ENCODE data around the gene CCDC18.
A peak's percentile ranks its signal among the peaks of the same experiment; 100 is the strongest.
"Not testable (repeated sequence)": the region's sequence is repeated elsewhere in the genome, so short reads cannot be mapped to it uniquely, and the experiment has no call there.

Gene CCDC18, protein sequence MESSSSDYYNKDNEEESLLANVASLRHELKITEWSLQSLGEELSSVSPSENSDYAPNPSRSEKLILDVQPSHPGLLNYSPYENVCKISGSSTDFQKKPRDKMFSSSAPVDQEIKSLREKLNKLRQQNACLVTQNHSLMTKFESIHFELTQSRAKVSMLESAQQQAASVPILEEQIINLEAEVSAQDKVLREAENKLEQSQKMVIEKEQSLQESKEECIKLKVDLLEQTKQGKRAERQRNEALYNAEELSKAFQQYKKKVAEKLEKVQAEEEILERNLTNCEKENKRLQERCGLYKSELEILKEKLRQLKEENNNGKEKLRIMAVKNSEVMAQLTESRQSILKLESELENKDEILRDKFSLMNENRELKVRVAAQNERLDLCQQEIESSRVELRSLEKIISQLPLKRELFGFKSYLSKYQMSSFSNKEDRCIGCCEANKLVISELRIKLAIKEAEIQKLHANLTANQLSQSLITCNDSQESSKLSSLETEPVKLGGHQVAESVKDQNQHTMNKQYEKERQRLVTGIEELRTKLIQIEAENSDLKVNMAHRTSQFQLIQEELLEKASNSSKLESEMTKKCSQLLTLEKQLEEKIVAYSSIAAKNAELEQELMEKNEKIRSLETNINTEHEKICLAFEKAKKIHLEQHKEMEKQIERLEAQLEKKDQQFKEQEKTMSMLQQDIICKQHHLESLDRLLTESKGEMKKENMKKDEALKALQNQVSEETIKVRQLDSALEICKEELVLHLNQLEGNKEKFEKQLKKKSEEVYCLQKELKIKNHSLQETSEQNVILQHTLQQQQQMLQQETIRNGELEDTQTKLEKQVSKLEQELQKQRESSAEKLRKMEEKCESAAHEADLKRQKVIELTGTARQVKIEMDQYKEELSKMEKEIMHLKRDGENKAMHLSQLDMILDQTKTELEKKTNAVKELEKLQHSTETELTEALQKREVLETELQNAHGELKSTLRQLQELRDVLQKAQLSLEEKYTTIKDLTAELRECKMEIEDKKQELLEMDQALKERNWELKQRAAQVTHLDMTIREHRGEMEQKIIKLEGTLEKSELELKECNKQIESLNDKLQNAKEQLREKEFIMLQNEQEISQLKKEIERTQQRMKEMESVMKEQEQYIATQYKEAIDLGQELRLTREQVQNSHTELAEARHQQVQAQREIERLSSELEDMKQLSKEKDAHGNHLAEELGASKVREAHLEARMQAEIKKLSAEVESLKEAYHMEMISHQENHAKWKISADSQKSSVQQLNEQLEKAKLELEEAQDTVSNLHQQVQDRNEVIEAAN (N-terminal part only)

GRCh38 chr1:93180723-93181613 lies at the start of gene CCDC18:
Gene CCDC18, plus strand, starts transcription at chr1:93180724. Its CDS starts 2,638 bp downstream, at chr1:93183362.
- peak; percentile 47 to 48 for DNase-seq

- DNase-seq = no peak
Observed at GRCh38 chr1:93132638-93133037, 47.9 kb upstream of the CCDC18 start.

DNA sequence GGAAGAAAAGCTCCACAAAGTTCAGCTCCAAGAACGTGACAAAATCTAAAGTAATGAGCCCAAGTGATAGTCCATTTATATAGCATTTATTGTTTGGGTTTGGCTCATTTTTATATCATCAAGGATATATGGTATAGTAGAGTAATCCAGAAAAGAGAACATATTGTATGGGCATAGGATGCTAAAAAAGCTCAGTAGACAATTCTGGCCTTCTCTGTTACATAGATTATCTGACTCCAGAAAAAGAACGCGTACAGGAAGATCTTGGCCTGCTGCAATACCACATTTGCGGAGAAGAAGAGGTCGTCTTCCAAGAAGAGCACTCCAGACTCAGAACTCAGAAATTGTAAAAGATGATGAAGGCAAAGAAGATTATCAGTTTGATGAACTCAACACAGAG lies 44.1 kb upstream of the CCDC18 start:
- DNase-seq = no peak

DNA sequence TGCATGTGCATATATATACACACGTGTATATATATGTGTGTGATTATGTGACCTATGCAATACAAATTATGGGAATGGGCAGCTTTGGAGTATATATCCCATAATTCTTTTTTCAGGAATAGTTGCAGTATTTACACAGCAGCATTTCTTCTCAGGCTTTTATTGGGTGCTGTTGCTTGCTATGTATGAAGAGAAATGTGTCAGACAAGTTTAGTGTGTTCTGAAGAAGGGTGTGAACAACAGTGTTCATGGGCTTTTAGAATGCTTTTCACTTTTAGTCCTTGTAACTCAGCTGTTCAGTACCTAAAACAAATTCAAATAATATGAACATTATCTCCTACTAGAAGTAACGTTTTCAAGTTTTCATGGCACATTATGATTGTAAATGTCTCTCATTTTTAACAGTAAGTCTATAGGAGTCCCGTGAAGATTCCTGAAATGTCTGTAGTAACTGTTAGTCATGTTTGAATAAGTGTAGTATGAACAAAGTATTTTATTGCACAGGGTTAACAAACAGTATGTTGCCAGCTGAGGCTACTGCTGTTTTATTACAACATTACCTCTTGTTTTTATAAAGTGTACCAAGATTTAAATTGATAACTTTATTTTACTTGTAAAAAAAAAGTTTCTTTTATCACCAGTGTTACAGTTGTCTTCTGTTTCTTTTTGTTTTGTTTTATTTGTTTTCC lies 42.8 kb upstream of the CCDC18 start:
- no peak for DNase-seq

GRCh38 chr1:93140106-93140505 lies 40.4 kb upstream of the CCDC18 start:
- DNase-seq = no peak

- DNase-seq = no peak
Observed at GRCh38 chr1:93142161-93142560, 38.4 kb upstream of the CCDC18 start.

DNA sequence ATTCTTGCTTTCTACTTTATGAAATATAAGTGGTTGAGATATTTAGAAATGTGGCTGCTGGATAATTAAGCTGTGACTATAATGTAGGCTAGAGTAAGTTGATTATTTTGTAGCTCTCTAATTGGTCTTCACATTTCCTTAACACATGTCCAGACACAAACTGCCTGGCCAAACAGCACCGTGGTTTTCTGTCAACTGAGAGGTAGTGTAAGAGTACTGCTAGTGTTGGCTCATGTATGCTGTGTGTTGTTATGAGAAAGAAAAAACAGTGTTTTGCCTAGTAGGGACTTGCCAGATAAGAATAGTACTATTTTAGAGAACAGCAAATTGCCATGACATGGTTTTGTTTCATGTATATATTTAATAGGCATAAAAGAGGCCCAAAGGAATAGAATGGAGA lies 37.4 kb upstream of the CCDC18 start:
- DNase-seq = no peak

DNA sequence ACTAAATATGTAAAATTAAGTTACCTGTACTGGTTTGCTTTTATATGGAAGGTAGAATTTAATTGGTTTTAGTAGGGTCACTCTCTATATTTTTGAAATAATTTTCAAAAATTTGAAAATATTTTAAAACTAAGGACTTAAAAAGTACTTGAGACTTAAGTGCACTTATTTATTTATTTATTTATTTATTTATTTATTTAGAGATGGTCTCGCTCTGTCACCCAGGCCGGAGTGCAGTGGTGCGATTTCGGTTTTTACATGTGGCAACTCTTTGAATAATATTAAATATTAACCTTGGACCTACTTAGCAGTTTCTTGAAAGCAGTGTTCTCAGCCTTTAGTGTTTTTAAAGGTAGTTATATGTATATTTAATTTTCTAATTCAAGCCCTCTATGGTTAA lies 36.8 kb upstream of the CCDC18 start:
- DNase-seq = no peak

GRCh38 chr1:93148001-93148400 lies 32.5 kb upstream of the CCDC18 start:
- DNase-seq = no peak

DNA sequence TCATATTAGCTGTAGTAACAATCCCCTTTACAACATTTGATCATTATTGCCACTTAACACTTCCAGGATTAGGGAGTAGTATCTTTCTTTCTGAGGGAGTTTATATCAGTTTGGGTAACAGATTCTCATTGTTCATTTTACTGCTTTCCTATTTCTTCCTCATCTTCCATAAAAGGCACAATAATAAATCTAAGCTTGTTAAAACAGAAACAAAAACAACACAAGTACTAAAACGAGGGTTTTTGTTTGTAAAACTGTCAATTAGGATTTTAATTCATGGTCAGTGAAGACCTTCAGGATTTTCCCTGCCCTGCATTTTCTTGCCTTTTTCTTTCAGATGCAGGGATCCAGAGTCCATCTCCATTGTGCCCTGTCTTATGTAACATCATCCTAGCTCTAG lies 29.8 kb upstream of the CCDC18 start:
- DNase-seq = no peak

DNA sequence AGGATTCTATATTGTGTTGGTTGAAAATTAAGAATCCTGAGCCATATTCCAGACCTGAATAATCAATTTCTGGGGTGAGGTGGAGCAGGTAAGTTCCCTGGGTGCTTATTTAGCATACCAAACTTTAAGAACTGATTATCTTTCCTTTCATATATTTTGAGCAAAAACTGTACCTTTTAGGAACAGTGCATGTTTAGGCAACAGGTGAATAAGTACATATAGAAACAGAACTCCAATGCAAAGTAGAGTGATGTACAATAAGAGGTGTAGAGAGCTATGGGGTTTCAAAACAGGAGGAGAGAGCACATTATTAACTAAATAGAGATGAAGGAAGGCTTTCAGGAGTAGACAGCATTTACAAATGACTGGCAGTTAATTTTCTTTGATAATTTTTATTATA lies 29.1 kb upstream of the CCDC18 start:
- no peak for DNase-seq

DNA sequence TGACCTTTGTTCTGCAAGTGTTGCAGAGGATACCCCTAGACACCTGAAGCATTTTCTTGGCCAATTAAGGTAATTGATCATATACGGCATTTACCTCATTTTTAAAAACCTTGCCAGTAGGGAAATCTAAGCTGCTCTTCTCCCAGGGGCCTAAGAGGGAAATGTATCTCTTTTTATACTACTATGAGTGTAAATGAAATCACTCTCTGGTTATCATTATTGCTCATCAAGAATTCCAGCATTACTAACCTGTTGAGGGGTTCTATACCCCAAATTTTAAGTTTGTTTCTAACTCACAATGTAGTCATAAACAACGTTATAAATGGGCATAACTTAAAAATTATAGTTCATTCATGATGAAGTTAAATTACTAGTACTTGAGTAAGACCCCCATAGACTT lies 27.7 kb upstream of the CCDC18 start:
- no peak for DNase-seq

- no peak for DNase-seq
Observed at GRCh38 chr1:93154898-93155297, 25.6 kb upstream of the CCDC18 start.

GRCh38 chr1:93155335-93155734 lies 25.2 kb upstream of the CCDC18 start:
- no peak for DNase-seq

DNA sequence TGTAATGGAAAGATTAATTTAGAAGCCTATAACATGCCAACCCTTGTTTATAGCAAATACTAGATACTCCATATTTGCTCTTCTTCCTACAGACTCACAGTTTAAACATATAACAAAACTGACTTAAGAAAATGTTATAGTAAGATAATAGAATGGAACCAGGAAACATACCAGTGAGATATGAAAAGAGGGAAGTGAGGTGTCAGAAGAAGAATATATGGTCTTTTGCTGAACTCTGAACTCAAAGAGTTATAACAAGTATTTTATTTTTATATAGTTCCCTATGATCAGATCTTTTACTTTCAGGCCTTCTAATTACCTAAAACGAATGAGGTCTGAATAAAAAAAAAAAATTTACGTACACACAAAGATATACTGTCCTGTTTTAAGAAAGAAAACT lies 21.2 kb upstream of the CCDC18 start:
- no peak for DNase-seq

DNA sequence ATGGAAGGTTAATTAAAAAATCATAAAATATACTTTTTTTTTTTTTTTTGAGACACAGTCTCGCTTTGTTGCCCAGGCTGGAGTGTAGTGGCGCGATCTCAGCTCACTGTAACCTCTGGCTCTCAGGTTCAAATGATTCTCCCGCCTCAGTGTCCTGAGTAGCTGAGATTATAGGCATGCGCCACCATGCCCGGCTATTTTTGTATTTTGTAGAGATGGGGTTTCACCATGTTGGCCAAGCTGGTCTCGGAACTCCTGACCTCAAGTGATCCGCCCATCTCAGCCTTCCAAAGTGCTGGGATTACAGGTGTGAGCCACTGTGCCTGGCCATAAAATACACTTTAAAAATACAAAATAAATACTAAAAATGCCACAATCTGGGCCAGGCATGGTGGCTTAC lies 17.2 kb upstream of the CCDC18 start:
- DNase-seq = not testable (repeated sequence)

DNA sequence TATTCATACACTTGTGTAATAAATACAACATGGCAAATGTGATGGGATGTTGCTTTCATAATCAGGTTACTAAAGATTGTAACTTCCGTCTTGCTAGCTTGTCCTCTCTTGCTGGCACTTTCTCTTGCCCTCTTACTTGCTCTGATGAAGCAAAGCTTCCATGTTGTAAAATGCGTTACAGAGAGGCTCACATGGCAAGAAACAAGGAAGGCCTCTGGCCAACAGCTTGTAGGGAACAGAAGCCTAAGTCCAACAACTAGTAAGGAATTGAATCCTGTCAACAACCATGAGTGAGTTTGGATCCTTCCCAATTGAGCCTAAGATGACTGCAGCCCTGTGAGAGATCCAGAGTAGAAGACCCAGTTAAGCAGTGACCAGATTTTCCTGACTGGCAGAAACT lies 15.7 kb upstream of the CCDC18 start:
- DNase-seq = no peak

DNA sequence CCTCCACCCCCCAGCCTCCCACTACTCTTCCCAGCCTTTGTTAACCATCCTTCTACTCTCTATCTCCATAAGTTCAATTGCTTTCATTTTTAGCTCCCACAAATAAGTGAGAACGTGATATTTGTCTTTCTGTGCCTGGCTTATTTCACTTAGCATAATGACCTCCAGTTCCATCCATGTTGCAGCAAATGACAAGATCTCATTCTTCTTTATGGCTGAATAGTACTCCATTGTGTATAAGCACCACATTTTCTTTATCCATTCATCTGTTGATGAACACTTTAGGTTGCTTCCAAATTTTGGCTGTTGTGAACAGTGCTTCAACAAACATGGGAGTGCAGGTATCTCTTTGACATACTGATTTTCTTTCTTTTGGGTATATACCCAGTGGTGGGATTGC lies 14.6 kb upstream of the CCDC18 start:
- not testable (repeated sequence) for DNase-seq

- DNase-seq = no peak
Observed at GRCh38 chr1:93167006-93167405, 13.5 kb upstream of the CCDC18 start.

- DNase-seq = not testable (repeated sequence)
Observed at GRCh38 chr1:93170141-93170678, 10.3 kb upstream of the CCDC18 start.

DNA sequence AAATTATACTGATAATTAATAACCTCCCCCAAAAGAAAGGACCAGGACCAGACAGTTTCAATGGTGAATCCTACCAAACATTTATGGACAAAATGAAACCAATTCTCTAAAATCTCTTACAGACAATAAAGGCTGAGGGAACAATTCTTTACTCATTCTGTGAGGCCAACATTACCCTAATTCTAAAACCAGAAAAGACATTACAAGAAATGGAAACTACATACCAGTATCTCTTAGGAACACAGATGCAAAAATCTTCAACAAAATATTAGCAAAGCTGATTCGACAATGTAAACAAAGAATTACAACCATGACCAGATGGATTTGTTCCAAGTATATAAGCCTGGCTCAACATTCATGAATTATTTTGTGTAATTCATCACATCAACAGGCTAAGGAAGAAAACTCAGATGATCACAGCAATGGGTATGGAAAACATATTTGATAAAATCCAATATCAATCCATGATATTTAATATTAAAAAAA lies 8.9 kb upstream of the CCDC18 start:
- no peak for DNase-seq

Measured in activated CD4-positive, alpha-beta T cell treated with anti-CD3 and anti-CD28 coated beads, Interleukin-2, amount 50 U/mL, for 4 hours (primary cell).